RWPE2 (cell line): ENCODE measurements around the gene PTPRO.
A peak's percentile ranks its signal among the peaks of the same experiment; 100 is the strongest.

ENCODE experiments used
- ATAC-seq: fragments of 200-7000 bp; cut with Tn5 transposase; 3 replicates; pipeline ENCODE4 v1.9.1; 2021; ENCODE audit warnings: low read depth
- DNase-seq: peaks from one replicate; pipeline ENCODE4 v3.0.0-alpha.2; 2020; ENCODE audit warnings: low spot score
- H3K27ac ChIP-seq: fragments of 450-650 bp; 2 replicates; pipeline ENCODE4 v1.5.1; 2017; ENCODE audit warnings: mild to moderate bottlenecking; ENCODE audit not compliant: poor library complexity, severe bottlenecking
- H3K27me3 ChIP-seq: fragments of 250-450 bp; sonication (Bioruptor Pico); 2 replicates; pipeline ENCODE4 v1.5.1; 2021; ENCODE audit warnings: mild to moderate bottlenecking, moderate library complexity; ENCODE audit not compliant: insufficient read depth, poor library complexity, severe bottlenecking
- H3K36me3 ChIP-seq: fragments of 250-450 bp; sonication (Bioruptor Pico); 2 replicates; pipeline ENCODE4 v1.5.1; 2020; ENCODE audit warnings: low read depth, mild to moderate bottlenecking, moderate library complexity
- H3K4me1 ChIP-seq: fragments of 250-450 bp; sonication (Bioruptor Pico); 2 replicates; pipeline ENCODE4 v1.5.1; 2021; ENCODE audit warnings: mild to moderate bottlenecking, moderate library complexity; ENCODE audit not compliant: insufficient read depth, poor library complexity, severe bottlenecking
- H3K4me3 ChIP-seq: fragments of 250-450 bp; sonication (Bioruptor Pico); 2 replicates; pipeline ENCODE4 v1.5.1; 2021; ENCODE audit warnings: mild to moderate bottlenecking, moderate library complexity; ENCODE audit not compliant: severe bottlenecking
- H3K9me3 ChIP-seq: fragments of 250-450 bp; sonication (Bioruptor Pico); 2 replicates; pipeline ENCODE4 v1.5.1; 2021; ENCODE audit warnings: mild to moderate bottlenecking, moderate library complexity; ENCODE audit not compliant: severe bottlenecking
- TF ChIP-seq, protein P1 (sequence below): fragments of 450-650 bp; IDR thresholded peaks from one replicate; pipeline ENCODE4 v1.5.1; 2017; ENCODE audit warnings: mild to moderate bottlenecking, moderate library complexity; ENCODE audit not compliant: poor library complexity, severe bottlenecking

PTPRO gene

DNA sequence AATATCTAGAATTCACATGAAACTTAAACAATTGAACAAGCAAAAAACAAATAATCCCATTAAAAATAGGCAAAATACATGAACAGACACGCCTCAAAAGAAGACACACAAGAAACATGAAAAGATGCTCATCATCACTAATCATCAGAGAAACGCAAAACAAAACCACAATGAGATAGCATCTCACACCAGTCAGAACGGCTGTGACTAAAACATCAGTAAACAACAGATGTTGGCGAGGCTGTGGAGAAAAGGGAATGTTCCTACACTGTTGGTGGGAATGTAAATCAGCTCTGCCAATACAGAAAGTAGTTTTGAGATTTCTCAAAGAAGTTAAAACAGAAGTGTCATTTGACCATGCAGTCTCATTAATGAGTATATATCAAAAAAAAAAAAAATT, 121.3 kb downstream of the PTPRO start:
- no peaks in the 10 kb centered on the region for H3K4me1 ChIP-seq
- ATAC-seq: no peak
- H3K9me3 ChIP-seq: no peaks in the 10 kb centered on the region
- no peaks in the 10 kb centered on the region for H3K27me3 ChIP-seq
- TF ChIP-seq, protein P1, sequence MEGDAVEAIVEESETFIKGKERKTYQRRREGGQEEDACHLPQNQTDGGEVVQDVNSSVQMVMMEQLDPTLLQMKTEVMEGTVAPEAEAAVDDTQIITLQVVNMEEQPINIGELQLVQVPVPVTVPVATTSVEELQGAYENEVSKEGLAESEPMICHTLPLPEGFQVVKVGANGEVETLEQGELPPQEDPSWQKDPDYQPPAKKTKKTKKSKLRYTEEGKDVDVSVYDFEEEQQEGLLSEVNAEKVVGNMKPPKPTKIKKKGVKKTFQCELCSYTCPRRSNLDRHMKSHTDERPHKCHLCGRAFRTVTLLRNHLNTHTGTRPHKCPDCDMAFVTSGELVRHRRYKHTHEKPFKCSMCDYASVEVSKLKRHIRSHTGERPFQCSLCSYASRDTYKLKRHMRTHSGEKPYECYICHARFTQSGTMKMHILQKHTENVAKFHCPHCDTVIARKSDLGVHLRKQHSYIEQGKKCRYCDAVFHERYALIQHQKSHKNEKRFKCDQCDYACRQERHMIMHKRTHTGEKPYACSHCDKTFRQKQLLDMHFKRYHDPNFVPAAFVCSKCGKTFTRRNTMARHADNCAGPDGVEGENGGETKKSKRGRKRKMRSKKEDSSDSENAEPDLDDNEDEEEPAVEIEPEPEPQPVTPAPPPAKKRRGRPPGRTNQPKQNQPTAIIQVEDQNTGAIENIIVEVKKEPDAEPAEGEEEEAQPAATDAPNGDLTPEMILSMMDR: no peak
- H3K4me3 ChIP-seq: no peak overlapping the region
- H3K27ac ChIP-seq: no peak overlapping the region
- no peaks in the 10 kb centered on the region for H3K36me3 ChIP-seq
- no peak for DNase-seq

DNA sequence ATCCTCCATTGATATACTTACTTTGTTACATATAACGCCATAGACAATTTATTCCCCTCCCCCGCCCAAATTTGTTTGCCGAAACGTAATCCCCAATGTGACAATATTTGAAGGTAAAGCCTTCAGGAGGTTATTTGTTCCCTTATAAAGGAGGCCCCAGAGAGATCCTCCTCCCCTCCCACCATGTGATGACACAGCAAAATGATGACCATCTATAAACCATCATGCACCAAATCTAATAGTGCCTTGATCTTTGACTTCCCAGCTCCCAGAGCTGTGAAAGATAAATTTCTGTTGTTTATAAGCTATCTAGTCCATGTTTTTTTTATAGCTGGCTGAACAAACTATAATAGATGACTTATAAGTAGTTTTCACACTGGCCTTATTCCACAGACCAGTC, 122.2 kb downstream of the PTPRO start:
- ATAC-seq (no peak), DNase-seq (no peak)
- H3K27me3 ChIP-seq: no peaks in the 10 kb centered on the region

DNA sequence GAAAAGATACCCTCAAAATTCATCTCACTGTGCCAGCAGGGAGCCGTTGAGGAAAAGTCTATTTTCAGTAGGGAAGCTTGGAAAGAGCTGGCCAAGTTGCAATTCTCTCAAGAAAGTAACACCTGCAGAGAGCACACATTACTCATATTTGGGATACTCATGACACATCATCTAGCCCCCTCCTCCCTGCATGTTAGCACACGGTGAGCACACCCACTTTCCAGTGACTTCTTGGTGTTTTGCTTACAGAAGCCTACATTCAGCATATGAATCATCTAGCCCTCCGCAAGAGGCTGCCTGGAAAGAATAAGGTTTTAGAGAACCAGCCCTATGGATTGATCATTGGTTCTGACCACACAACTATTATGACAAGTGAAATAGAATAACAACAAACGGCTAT, 124.5 kb downstream of the PTPRO start:
- TF ChIP-seq, protein P1: peak; percentile 7
- DNase-seq: peak; percentile 68
- ATAC-seq: peak; percentile 99
- no peak overlapping the region for H3K4me3 ChIP-seq
- H3K36me3 ChIP-seq: no peaks in the 10 kb centered on the region
- no peak overlapping the region for H3K27ac ChIP-seq
- H3K27me3 ChIP-seq: no peaks in the 10 kb centered on the region
- H3K9me3 ChIP-seq: no peaks in the 10 kb centered on the region
- no peaks in the 10 kb centered on the region for H3K4me1 ChIP-seq

More for the DNA sequence above, 122.2 kb downstream of the PTPRO start:
- Histone ChIP-seq H3K9me3 (no peaks in the 10 kb centered on the region), H3K4me1 (no peaks in the 10 kb centered on the region), H3K27ac (no peak overlapping the region), H3K36me3 (no peaks in the 10 kb centered on the region), H3K4me3 (no peak overlapping the region)
- TF ChIP-seq, protein P1: no peak

DNA sequence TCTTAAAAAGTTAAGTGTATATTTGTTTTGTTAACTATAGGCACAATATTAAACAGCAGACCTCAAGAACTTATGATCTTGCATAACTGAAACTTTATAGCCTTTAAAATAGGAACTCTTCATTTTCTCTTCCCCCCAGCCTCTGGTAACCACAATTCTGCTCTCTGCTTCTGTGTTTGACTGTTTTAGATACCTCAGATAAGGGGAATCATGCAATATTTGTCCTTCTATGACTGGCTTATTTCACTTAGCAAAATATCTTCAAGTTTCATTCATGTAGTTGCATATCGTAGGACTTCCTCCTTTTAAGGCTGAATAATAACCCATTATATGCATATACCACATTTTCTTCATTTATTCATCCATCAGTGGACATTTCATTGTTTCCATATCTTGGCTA, 131.3 kb downstream of the PTPRO start:
- Histone ChIP-seq H3K9me3 (no peaks in the 10 kb centered on the region), H3K27ac (no peak overlapping the region), H3K36me3 (no peaks in the 10 kb centered on the region), H3K4me3 (no peak overlapping the region), H3K27me3 (no peaks in the 10 kb centered on the region), H3K4me1 (no peaks in the 10 kb centered on the region)
- ATAC-seq (no peak), DNase-seq (no peak)
- TF ChIP-seq, protein P1: no peak

DNA sequence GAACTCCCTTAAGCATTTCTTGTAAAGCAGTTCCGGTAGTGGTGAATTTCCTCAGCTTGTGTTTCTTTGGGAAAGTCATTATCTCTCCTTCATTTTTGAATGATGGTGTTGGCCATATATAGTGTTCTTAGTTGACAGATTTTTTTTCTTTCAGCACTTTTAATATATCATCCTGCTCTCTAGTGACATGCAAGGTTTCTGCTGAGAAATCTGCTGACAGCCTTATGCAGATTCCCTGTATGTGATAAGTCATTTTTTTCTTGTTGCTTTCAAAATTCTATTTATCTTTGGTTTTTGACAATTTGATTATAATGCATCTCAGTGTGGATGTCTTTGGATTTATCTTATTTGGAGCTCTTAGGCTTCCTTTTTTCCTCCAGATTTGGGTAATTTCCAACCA, 135.7 kb downstream of the PTPRO start:
- H3K27me3 ChIP-seq: no peaks in the 10 kb centered on the region
- no peak overlapping the region for H3K4me3 ChIP-seq
- TF ChIP-seq, protein P1: no peak
- H3K27ac ChIP-seq: no peak overlapping the region
- H3K4me1 ChIP-seq: no peaks in the 10 kb centered on the region
- ATAC-seq (no peak), DNase-seq (no peak)
- no peaks in the 10 kb centered on the region for H3K36me3 ChIP-seq
- no peaks in the 10 kb centered on the region for H3K9me3 ChIP-seq
